Measurements from ENCODE around the gene PRSS27. TPM values are rescaled to one million over a fixed set of nuclear protein-coding genes. Genes with fewer than 3 reads are reported as not detected.

PRSS27 gene
- total RNA-seq, 3 donors from 2014 or later, result 1.1 to 2.2 (median 1.4) TPM

DNA sequence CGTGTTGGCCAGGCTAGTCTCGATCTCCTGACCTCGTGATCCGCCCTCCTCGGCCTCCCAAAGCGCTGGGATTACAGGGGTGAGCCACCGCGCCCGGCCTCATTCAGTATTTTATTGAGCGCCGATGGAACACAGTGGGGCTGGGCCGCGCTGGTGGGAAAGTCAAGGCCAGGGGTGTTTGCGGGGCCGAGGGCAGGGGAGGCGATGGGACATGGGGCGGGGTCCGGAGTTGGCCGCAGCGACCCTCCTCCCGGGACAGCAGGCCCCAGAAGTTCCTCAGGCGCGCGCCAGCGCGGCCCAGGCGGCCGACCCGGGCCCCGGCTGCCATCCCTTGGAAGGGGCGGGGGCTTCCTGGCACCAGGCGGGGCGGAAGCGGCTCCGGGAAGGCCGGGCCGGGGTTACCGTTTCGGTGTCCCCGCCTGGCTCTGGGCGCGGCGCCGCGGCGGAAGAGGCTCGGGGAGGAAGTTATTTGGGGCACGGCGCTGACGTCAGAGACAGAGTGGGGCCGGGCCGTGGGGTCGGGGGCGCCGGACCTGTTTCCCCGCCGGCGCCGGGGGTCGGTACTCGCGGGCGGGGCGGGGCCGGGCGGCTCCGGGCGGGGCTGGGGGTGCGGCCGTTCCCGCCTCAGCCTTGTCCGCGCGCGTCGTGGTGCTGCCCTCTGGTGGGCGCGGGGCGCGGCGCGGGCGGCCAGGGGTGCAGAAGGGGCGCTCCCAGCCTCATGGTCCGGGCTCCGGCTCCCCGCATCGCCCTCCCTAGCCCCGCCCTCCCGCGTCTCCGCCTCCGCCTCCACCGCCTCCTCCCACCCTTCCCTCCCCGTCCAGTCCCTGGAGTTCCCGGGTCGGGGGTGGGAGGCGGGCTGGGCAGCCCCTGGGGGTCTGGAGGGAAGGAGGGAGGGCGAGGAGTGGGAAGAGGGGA is 952 bp upstream of the PRSS27 start:
- TF ChIP-seq, protein P1, sequence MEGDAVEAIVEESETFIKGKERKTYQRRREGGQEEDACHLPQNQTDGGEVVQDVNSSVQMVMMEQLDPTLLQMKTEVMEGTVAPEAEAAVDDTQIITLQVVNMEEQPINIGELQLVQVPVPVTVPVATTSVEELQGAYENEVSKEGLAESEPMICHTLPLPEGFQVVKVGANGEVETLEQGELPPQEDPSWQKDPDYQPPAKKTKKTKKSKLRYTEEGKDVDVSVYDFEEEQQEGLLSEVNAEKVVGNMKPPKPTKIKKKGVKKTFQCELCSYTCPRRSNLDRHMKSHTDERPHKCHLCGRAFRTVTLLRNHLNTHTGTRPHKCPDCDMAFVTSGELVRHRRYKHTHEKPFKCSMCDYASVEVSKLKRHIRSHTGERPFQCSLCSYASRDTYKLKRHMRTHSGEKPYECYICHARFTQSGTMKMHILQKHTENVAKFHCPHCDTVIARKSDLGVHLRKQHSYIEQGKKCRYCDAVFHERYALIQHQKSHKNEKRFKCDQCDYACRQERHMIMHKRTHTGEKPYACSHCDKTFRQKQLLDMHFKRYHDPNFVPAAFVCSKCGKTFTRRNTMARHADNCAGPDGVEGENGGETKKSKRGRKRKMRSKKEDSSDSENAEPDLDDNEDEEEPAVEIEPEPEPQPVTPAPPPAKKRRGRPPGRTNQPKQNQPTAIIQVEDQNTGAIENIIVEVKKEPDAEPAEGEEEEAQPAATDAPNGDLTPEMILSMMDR (IDR thresholded peaks at IDR 0.05), result peak; percentile 93
- intact Hi-C loops (cut with DNase I, micrococcal nuclease), result no loop called here

DNA sequence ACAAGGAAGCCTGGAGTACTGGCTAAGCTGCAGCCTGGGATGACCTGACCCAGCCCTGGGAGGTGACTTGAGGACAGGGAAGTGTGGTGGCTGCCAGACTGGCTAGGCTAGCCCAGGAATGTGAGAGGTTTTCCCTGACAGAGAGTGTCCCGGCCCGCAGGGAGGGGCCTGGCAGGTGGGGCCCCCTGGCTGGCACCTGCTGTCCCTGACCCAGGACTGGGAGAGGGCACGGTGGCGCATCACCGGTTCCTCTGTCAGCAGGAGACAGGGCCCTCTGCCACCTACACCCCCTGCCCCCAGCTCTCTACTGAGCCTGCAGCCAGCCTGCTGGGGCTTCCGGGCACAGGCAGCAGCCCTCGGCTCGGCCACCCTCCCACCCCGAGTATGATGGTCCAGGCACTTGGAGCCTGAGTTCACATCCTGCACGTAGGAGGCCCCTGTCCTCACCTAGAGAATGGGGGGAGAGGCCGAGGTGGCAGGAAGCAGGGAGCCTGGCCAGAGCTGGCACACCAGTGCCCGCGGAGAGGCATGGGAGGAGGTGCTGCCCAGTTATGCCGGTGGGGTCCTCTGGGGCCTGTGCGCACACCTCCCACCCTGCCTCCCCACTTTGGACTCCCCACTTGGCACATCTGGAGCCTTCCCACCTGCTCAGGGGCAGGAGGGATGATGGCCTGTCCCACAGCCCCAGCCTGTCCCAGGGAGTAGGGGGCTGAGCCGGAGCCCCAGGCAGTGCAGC is 528 bp downstream of the PRSS27 start:
- Histone ChIP-seq H3K36me3 (ENCODE audit: low read depth) (no peaks in the 10 kb centered on the region), H3K9me3 (no peaks in the 10 kb centered on the region), H3K4me3 (no peak overlapping the region), H3K4me1 (ENCODE audit: low read depth) (peaks cover 24% of the 10 kb centered on the region)
- TF ChIP-seq, protein P1 (IDR thresholded peaks at IDR 0.05), result no peak
- peak; percentile 73 for ATAC-seq
- DNase-seq, result peak; percentile 83 to 86 (median 85)
- intact Hi-C loops (cut with DNase I, micrococcal nuclease), result no loop called here

More for the DNA sequence above, 952 bp upstream of the PRSS27 start:
- ATAC-seq (peak; percentile 86), DNase-seq (peak; percentile 84 to 94 (median 92))
- H3K4me3 ChIP-seq, result peak overlapping the region; percentile 9
- peaks cover 19% of the 10 kb centered on the region for H3K4me1 ChIP-seq (ENCODE audit: low read depth)
- H3K36me3 ChIP-seq (ENCODE audit: low read depth), result no peaks in the 10 kb centered on the region
- no peaks in the 10 kb centered on the region for H3K9me3 ChIP-seq

DNA sequence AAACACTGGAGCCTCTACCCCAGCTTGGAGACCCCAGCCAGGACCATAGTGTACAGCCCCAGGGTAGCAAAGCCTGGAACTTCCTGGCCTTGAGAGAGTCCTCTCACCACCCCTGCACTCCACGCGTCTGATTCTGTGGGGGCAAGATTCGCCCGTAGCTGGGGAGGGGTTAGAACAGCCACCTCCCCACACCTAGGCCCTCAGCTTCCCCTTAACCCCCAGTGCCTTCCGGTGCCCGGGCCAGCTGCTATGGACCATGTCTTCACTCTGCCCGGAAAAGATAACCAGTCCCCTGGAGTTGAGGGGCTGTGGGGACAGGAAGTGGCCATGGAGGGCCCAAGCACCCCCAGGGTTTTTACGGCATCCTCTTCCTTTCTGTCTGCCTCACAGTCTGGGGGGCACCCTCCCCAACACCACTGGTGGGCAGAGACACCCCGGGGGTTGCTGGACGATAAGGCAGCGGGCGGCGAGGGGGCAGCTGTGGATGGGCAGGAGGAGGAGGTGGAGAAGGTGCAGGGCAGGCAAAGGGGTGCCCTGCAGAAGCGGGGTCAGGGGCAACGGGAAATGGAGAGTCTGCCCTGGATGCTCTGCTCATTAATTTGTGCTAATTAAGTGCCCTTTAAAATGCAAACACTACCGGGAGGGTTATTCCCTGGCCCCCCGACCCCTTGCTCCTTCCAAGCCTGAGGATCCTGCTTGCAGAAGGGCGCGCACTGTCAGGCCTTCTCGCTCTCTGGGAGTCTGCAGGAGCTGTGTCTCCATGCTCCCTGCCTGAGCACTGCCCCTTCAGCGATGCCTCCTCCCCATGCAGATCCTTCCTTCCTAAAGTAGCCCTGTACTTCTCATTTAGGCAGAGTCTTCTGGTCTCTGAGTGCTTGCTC is 2.4 kb downstream of the PRSS27 start:
- TF ChIP-seq, protein P1 (IDR thresholded peaks at IDR 0.05), result no peak
- Histone ChIP-seq H3K9me3 (no peaks in the 10 kb centered on the region), H3K4me3 (no peak overlapping the region), H3K4me1 (ENCODE audit: low read depth) (peaks cover 24% of the 10 kb centered on the region), H3K36me3 (ENCODE audit: low read depth) (no peaks in the 10 kb centered on the region)
- intact Hi-C loops (cut with DNase I, micrococcal nuclease), result no loop called here
- ATAC-seq (no peak), DNase-seq (peak in 1 of 3 donors; percentile 24)

DNA sequence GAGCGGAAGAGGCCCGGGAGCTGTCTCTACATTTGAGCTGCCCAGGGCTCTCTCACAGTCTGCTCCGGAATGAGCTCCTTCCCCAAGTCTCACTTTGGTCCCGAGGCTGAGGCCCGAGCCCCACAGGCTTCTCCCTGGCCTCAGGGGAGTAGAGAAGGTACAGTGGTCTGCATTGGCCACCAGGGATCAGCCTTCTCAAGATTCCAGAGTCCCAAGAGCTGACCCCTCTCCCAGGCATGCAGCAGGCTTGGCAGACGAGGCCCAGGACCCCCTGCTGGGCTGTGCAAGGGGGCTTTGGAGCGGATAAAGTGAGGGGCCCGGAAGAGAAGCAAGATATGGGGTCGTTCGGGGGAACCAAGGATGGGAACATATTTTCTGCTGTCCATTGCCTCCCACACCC is 3.1 kb downstream of the PRSS27 start:
- no peak for ATAC-seq
- Histone ChIP-seq H3K4me3 (no peak overlapping the region), H3K4me1 (ENCODE audit: low read depth) (peaks cover 24% of the 10 kb centered on the region), H3K9me3 (no peaks in the 10 kb centered on the region), H3K36me3 (ENCODE audit: low read depth) (no peaks in the 10 kb centered on the region)
- intact Hi-C loops (cut with DNase I, micrococcal nuclease), result no loop called here
- DNase-seq, result peak in 1 of 3 donors; percentile 14
- TF ChIP-seq, protein P1 (IDR thresholded peaks at IDR 0.05), result no peak
